AML-193 (cell line): Measurements from ENCODE around the gene ARID3B.
"Not testable (repeated sequence)": the region's sequence is repeated elsewhere in the genome, so short reads cannot be mapped to it uniquely, and the experiment has no call there.

Source experiments
- DNase-seq, 2 experiments: peaks; one replicate each; lab custom pipeline; 2025; lab: John Stamatoyannopoulos, UW

ARID3B gene

DNA sequence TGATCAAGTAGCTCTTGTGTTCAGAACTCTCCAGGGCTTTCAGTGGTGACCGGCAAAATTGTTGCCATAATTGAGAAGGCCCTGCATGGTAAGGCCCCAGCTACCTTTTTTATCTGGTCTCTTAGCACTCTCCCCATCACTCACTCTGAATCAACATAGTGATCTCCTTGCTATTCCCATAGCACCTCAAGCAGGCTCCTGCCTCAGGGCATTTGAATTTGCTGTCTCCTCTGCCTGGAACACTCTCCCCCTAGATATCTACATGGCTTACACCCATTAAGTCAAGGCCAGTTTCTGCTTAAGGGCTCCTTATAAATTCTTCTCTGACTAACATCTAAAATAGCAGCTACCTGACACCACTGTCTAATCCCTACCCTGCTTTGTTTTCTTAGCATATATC is 3.3 kb upstream of the ARID3B start:
- DNase-seq, result no peak

DNA sequence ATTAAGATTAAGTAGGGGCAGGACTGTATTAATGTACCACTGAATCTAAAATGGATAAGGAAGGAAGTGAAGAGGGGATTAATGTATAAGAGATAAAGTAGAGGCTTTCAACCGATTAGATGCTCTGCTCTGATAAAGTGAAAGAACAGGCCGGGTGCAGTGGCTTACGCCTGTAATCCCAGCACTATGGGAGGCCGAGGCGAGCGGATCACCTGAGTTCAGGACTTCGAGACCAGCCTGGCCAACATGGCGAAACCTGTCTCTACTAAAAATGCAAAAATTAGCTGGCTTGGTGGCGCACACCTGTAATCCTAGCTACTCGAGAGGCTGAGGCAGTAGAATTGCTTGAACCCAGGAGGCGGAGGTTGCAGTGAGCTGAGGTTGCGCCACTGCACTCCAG is 1.5 kb upstream of the ARID3B start:
- not testable (repeated sequence) for DNase-seq

DNA sequence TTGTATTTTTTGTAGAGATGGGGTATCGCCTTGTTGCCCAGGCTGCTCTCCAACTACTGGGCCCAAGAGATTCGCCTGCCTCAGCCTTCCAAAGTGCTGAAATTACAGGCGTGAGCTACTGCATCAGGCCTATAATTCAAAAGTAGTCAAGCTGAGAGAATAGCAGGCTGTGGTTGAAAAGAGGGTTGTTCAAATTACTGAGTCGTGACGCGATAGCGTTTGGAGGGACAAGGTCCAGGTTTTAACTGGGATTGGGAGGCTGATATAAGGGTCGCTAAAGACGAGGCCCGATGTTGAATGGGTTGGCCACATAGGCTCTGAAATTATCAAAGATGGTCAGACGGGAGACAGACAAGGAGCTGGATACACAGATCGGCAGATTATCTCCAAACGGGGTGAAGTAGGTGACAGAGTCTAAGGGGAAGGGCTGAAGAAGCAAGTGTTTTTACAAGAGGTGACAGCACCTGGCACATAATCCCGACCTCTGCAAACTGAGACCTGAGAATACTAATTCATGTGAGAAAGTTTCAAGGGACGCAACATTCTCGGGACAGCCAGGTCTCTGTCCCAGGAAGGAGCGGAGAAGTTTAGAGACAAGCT is 759 bp upstream of the ARID3B start:
- DNase-seq, result no peak

DNA sequence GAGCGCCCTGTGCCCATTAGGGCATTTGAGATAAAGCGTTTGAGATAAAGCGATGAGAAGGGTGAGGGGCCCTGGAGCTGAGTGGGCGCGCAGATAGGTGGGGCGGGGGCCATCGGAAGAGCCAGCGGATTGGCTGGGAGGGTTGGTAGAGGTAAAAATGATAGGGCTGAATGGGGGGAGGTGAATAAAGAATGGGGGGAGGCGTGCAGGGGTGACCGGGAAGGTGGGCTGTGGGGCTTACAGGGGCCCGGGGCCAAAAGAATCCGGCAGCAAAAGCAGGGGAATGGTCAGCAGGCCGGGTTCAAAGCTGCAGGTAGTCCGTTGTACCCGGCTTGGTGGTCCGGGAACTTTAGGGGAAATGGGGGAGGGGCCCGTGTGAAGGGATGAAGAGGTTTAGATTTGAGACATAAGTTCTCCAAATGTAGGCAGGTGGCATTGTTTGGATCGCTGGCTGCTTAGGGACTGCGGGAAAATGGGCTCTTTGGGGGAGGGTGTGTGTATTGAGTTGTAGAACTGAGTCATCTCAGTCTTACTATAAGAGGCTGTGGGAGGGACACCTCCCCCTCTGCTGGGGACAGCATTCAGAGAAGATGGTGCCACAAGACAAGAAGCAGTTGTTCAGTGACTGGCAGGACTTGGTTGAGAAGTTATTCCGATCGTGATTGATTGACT is 610 bp downstream of the ARID3B start:
- no peak for DNase-seq

DNA sequence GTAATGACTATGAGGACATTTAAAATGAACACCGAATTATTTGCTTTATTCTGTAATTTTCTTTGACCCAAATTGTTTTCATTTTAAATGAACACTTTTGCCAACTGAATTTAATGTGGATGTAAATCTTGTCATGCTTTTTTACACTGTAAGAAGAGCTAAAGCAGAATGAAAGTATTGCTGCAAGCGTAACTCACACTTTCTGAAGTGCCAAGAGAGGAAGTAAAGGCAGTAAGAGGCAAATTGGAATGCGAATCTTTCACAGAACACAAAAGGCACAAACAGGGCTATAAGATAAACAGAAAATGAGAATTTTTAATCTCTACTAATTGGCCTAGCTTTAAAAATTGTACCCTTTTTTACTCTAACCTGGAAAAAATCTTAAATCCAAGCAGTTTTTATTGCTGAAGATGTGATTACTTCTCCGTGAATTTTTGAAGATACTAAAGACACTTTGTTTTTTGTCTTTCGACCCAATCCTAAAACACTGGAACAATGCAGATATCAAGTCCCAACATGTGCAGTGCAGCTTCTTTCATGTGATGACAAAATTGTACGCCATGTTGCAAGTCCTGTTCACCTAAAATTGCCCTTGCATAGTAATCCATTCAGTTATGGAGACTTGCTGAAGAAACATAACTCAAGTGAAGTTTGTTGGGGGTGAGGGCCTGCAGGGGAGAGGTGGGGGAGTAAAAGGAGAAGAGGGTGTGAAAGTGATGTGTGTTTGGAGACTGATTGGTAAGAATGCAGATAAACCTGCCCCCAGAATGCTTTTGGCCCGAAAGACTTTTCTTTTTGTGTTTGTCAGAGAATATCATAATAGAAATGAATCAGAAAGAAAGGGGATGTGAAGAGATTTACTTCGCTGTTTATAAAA is 1.4 kb downstream of the ARID3B start:
- peak in 1 of 2 experiments; percentile 17 for DNase-seq

DNA sequence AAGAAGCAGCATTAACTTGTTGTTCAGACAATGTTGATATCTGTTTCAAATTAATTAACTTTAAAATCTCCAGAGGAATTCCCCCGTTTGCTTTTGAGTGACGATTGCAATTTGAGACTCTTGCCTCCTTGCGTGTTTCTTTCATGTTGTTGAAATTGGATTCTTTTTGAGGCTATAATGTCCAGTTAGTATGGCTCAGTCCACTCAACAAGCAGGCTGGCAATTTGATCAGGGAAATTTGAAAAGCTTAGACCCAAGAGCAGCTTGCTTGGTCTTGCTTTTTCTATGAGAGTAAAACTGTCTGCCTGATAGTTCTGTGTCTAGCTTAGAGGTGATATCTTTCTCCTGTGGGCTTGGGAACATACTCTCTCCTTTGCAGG is 2.0 kb downstream of the ARID3B start:
- DNase-seq, result no peak

DNA sequence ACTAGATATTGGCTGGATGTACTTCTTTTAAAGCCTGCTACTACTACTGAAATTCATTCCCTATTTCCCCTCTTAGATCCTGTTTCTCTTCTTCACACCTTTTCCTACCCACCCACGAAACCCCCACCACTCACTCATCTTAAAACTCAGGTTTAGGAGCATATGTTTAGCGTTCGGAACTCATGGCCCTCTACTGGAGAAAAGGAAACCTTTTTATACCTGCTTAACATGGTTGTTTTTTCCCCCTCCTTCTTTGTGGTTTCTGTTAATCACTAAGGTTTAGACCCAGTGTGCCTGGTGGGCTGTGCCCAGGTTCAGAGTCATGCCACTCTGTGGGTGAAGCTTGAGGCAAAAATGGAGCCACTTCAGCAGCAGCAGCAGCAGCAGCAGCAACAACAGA is 2.6 kb downstream of the ARID3B start:
- DNase-seq, result no peak

DNA sequence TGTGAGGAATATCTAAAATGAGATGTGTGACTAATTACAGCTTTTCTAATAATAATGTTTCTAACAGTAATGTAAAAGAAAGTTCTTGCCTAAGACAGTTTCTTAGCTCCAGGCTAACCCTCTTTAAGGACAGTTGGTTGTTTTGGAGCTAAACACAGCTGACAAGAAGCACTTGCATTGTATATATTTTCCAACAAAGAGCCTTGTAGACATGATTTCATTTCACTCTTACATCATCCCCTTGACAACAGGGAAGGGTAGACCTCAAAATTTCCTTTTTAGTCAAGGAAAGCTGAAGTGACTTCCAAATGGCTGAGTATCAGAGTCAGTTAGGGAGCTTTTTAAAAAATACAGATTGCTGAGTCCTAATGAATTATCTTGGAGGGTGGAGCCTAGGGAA is 4.1 kb downstream of the ARID3B start:
- peak in 1 of 2 experiments; percentile 3 for DNase-seq

DNA sequence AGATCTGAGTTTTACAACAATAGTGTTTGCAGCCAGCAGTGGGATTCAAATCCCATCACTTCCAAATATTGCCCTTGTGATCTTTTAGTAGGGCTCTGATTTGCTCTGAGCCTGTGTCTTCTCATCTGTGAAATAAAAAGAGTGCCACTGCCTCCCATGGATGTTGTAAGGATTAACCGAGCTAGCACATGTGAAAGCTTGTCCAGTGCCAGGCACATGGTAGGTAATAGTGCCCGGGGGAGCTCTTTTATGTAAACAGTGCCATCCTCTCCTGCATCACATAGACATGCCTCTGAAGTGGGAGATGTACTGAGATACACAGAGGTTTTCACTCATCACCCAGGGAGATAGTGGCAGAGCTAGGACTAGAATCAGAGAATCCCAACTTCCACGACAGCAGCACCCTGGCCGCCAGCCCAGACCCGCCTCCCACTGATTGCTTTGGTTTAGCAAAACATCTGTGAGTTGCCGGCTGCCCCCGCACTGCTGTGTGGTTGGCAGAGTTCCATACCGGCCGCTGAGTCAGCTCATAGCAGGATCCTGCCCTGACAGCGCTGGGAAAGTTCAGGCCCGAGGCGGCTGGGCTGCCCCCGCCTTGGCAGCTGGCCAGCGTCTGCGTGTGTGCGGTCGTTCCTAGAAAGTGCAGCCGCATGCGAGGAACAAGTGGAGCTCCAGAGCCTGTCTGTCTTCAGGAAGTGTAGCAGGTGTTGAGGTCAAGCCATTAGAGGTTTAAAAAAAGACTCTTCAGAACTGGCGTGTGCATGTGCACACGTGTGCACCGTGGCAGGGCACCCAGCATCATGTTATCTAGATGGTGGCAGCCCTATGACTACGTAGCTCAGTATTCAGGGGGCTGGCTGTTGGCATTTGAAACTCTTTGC is 5.0 kb downstream of the ARID3B start:
- peak; percentile 91 to 93 for DNase-seq

DNA sequence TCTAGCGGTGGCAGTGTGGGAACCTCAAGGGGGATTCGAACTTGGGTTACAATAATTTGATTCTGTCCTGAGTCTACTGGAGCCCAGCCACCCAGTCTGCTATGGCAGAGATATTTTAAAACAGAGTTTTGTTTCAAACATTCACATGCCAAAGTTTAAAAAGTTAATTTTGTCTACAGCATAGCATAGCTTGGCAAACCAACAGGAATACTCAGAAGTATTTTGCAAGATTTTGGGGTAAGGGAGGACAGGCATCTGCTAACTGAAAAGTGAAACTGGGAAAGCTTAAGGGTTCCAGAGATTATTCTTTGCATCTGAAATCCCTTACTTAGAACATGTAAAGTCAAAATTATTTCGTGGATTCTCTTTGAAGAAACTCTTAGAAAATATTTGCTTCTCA is 6.6 kb downstream of the ARID3B start:
- DNase-seq, result no peak

DNA sequence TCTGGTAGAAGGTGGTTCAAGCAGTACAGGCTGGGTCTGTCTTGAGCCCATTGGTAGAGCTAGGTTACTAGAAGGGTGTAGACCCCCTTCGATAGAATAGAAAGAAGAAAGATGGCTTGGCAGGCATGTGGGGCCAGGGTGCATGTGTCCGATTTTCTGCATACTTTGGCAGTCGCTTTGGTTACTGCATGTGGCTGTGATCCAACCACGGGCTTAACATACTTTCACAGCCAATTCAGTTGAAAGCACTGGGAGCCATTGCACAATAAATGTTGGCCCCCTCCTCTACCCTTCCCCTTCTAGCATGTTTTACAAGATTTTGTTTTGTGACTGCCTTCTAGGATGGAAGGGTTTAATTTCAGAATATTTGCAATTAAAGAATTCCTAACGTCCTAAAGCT is 7.2 kb downstream of the ARID3B start:
- DNase-seq, result no peak

DNA sequence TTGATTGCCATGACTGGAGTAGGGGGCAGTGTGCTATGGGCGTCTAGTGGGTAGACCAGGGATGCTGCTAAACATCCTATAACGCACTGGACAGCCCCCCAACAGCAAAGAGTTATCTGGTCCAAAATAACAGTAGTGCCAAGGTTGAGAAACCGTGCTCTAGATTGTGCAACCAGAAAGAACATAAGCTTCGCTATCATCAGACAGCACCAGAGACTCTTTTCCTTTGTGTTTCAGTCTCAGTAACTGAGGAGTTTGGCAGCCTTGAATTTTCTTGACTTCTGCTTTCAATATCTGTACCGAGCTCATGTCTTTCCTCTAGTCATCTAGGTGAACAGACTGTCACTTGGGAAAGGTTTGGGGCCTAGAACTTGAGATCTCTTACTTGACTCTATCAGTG is 8.8 kb downstream of the ARID3B start:
- no peak for DNase-seq

DNA sequence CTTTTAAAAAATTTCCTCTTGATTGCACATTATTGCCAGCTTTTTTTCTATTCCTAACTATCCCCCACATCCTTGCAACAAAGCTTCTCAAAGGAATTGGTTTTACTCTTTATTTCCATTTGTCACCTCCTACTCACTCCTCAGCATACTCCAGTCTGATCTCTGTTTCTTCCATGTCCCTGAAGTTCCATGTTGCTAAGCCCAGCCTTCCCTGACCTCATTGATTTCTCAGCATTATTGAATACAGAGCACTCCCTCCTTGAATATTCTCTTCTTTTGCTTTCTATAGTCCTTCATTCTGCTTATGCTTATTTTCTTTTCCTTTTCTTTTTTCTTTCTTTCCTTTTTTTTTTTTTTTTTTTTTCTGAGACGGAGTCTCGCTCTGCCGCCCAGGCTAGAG is 10.7 kb downstream of the ARID3B start:
- DNase-seq, result no peak

DNA sequence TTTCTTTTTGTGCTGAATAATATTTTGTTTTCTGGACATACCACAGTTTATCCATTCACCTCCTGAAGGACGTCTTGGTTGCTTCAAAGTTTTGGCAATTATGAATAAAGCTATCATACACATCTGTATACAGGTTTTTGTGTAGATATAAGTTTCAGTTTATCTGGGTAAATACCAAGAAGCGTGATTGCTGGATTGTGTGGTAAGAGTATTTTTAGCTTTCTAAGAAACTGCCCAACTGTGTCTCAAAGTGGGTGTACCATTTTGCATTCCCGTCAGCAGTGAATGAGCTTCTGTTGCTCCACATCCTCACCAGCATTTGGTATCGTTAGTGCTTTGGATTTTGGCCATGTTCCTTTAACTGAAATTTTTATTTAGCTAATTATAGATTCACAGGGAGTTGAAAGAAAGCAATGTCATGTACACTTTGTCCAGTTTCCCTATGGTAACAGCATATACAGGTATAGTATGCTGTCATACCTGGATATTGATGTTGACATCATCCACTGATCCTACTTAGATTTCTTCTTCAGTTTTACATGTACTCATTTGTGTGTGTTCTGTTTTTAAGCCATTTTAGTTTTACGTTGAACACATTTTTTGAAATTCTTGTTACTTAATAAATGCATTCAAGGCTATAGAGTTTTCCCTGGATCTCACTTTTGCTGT is 11.9 kb downstream of the ARID3B start:
- no peak for DNase-seq

DNA sequence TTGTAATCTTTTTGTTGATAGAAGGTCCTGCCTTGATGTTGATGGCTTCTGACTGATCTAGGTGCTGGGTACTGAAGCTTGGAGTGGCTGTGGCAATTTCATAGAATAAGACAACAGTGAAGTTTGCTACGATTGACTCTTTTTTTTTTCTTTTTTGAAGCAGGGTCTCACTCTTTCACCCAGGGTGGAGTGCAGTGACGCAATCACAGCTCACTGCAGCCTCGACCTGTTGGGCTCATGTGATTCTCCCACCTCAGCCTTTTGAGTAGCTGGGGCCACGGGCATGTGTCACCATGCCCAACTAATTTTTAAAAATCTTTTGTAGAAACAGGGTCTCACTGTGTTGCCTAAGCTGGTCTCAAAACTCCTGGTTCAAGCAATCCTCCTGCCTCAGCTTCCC is 14.2 kb downstream of the ARID3B start:
- no peak for DNase-seq

DNA sequence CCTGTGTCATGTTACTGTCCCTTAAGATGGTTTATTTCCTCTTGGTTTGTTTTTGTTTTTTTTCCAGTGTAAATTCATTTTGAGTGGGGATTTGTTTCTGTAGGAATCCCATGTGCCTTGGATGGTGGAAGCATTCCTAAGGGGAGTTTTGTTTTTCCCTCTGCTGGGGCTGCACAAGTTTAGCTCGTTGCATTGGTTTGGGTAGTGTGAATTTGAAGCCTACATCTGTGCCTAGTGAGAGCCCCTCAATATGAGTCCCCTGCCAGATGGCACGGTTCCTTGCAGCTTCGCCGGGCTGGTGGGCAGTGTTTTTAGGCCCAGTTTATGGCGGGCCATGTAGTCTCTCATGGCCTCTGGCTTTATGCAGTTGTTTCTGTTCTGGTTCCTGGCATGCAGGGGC is 17.7 kb downstream of the ARID3B start:
- no peak for DNase-seq

DNA sequence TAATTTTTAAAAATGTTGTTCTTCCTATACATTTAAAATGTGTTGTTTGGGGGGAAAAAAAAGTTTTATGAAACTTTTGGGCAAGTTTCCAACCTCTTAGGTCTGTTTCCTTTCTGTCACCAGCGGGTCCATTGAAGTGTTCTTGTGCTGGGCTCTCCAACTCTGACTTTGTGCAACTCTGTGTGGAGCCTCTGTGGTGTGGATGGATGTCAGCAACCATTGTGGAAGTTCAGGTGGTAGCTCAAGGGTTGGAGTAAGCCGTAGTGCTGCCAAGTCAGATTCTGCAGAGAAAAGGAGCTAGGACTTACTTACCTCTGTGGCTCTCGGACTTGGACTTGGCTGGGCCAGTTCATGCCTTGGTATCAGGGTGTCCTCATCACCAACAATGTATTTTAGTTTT is 22.4 kb downstream of the ARID3B start:
- no peak for DNase-seq

DNA sequence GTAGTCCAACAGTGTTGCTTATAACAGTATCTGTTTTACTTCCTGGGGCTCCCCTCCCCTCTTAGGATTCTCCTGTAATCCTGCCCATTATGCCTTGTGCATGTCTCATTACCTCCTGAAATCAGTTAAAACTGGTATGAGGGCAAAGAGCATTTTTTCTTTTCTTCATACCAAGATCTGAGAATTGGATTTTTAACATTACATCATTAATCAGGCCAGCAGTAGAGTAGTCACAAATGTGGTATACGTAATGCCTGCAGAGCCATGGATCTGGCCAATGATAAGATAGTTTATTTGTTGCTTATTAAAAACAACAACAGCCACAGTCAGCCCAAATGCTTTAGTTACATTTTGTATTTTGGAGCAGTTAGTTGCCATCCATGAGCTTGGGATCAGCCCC is 23.2 kb downstream of the ARID3B start:
- no peak for DNase-seq

DNA sequence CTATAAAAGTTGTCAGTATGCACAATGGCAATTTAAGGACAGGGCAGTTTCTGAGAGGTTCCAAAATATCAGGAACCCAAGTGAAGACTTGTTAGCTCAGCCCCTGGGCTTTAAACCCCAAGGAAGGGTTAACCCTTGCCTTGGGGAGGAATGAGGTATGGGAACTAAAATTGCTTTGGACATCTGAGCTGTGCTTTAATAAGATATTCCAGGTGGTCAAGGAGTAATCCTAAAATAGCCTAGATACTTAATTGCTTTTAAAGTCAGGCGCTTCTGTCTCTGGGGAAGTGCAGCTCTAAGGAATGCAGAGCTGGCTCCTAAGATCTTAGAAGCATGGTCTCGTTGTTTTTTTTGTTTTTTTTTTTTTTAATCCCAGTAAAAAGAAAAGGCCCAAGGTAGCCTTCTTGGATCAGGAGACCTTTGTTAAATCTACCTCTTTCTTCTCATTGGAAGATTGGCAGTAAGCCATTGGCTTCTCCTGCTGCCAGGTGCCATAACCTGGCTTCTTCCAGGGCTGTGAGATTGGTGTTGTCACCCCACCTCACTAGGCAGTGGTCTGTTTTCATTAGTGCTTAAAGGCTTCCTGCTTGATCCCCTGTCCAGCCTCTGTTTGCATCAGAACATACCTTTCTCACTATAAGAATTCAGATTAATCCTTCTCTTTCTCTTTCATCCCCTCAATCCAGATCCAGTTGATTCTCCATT is 24.5 kb downstream of the ARID3B start:
- DNase-seq, result no peak

DNA sequence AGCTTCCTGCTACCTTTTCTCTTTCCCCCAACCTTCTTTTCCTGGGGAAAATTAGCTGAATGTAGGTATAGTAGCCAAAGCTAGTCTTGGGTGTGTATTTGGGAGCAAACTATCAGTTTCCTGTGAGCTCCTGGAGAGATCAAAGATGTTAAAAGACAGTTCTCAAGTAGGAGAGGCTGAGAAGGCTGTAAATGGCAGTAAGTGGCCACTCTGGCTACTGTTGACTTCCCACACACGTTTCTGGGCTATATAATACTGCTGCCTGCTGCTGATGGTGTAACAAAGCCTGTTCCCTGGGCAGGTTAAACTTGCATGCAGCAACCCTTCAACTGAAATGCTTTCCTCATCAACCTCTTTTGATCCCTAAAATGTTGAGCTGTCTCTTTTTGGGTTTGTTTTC is 27.6 kb downstream of the ARID3B start:
- DNase-seq, result no peak

DNA sequence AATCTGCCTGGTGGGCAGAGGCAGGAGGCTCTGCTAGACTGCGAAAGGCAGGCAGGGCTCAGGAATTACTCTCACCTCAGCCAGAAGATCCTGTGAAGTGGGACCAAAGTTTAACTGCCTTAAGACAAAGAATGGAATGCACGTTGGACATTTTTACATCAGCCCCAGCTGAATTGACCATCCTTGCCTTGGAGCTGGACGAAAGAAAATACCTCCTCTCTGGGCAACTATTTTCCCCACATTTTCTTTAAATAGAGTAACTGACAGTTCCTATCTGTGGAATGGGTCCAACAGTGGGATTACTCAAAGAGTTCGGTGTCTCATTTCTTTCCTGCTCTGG is 28.7 kb downstream of the ARID3B start:
- DNase-seq, result no peak
